ENCODE measurements around the gene NFAT5.
A peak's percentile ranks its signal among the peaks of the same experiment; 100 is the strongest.

The NFAT5 gene

DNA sequence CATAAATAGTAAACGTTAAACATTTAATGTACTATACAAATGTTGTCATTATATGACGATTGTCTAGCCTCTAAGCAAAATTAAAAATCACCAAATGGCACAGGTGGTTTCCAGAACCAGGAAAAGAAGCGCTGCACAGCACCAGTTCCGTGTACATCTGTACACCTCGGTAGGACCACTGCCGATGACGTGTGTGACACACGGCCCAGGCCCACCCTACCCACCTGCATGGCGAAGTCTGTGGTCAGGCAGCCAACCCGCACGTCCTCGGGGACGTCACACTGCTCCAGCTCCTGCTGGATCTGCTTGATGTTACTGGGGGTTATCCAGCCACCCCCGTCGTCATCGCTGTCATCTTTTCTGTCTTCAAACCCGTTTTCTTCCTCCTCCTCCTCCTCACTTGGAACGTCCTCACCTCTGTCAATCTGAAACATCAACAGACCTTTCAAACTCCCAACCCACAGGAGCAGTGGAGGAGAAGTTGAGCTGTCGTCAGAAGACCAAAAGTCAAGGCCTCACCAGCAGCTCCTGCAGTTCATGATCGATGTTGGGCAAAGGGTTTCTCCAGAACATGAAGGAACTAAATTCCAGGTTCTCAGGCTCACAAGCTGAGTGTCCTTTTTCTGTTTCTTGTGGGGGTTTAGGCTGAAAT lies 183.1 kb downstream of the NFAT5 start:
- Histone ChIP-seq H3K4me3 (ENCODE audit: insufficient read length, low read depth) (no peak overlapping the region), H3K9me3 (ENCODE audit: insufficient read depth, low read length) (no peaks in the 10 kb centered on the region), H3K36me3 (ENCODE audit: insufficient read depth, insufficient read length, low read length) (peaks cover 93% of the 10 kb centered on the region), H3K9ac (ENCODE audit: insufficient read length, low read depth) (no peak overlapping the region), H3K27me3 (ENCODE audit: insufficient read depth, insufficient read length) (no peaks in the 10 kb centered on the region), H3K4me1 (ENCODE audit: insufficient read depth, insufficient read length) (no peaks in the 10 kb centered on the region)
- DNase-seq (ENCODE audit: low read depth, low spot score), result no peak
- TF ChIP-seq ZNF274 (IDR thresholded peaks at IDR 0.05; ENCODE audit: low read depth, low read length), result no peak
- no peak for TF ChIP-seq SUZ12 (IDR thresholded peaks at IDR 0.05; ENCODE audit: extremely low read depth, insufficient read depth, insufficient read length)
- no peak for TF ChIP-seq YY1 (IDR thresholded peaks at IDR 0.05; ENCODE audit: insufficient read depth, insufficient read length)

DNA sequence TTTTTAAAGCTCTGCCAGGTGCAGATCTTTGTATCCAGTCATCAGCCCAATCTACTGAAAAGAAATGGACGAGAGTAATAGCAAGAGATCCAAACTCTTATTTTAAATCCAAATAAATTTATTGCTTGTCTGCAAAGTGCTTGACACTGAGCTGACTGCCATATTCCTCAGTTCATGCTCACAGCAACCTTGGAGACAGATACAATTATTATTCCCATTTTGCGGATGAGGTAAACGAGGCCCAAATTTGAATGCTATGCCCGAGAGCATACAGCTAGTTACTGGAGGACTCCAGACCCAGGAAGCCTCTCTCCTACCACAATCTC lies 188.3 kb downstream of the NFAT5 start:
- Histone ChIP-seq H3K9me3 (ENCODE audit: insufficient read depth, low read length) (no peaks in the 10 kb centered on the region), H3K4me1 (ENCODE audit: insufficient read depth, insufficient read length) (no peaks in the 10 kb centered on the region), H3K36me3 (ENCODE audit: insufficient read depth, insufficient read length, low read length) (peaks cover 47% of the 10 kb centered on the region), H3K4me3 (ENCODE audit: insufficient read length, low read depth) (peak overlapping the region; percentile 98), H3K27me3 (ENCODE audit: insufficient read depth, insufficient read length) (no peaks in the 10 kb centered on the region), H3K9ac (ENCODE audit: insufficient read length, low read depth) (peak overlapping the region; percentile 100)
- no peak for TF ChIP-seq YY1 (IDR thresholded peaks at IDR 0.05; ENCODE audit: insufficient read depth, insufficient read length)
- TF ChIP-seq ZNF274 (IDR thresholded peaks at IDR 0.05; ENCODE audit: low read depth, low read length), result no peak
- no peak for TF ChIP-seq SUZ12 (IDR thresholded peaks at IDR 0.05; ENCODE audit: extremely low read depth, insufficient read depth, insufficient read length)
- no peak for DNase-seq (ENCODE audit: low read depth, low spot score)

Data from NT2/D1 (cell line).